GM12873 (cell line): ENCODE results near the gene ASPDH.

Experiments used
- CTCF ChIP-seq: IDR thresholded peaks from 2 replicates; pipeline ENCODE4 v1.5.1; 2012; ENCODE audit warnings: low read depth, mild to moderate bottlenecking, moderate library complexity, low read length, control low read depth; ENCODE audit not compliant: insufficient read depth; ENCODE audit errors: missing control alignments

The ASPDH gene

GRCh38 chr19:50481351-50482149 is 32.2 kb downstream of the ASPDH start:
- TF ChIP-seq CTCF = no peak

GRCh38 chr19:50480281-50481111 is 33.2 kb downstream of the ASPDH start:
- no peak for TF ChIP-seq CTCF

GRCh38 chr19:50479761-50480251 is 33.9 kb downstream of the ASPDH start:
- TF ChIP-seq CTCF = no peak

GRCh38 chr19:50478901-50479715 is 34.6 kb downstream of the ASPDH start:
- peak; percentile 46 for TF ChIP-seq CTCF

- TF ChIP-seq CTCF = no peak
Measured at GRCh38 chr19:50477751-50478515, 35.8 kb downstream of the ASPDH start.

- no peak for TF ChIP-seq CTCF
Measured at GRCh38 chr19:50476907-50477238, 36.8 kb downstream of the ASPDH start.
